Renal cortical epithelial cell (primary cell): ENCODE data around the gene C5orf46. TPM values are rescaled to one million over a fixed set of nuclear protein-coding genes. Genes with fewer than 3 reads are reported as not detected.
"Not testable (repeated sequence)": the region's sequence is repeated elsewhere in the genome, so short reads cannot be mapped to it uniquely, and the experiment has no call there.

Experiments used
- DNase-seq: peaks from one replicate; pipeline ENCODE4 v3.0.0-alpha.2; 2011; ENCODE audit warnings: low read depth
- total RNA-seq: library from RNA; depleted of rRNA; stranded (reverse); fragments of >200 nt; gene quantifications from 2 replicates; pipeline ENCODE4 v1.2.3, GENCODE V29; 2014

Gene C5orf46
- total RNA-seq, 1 donor from 2014 or later = 0.35 TPM

DNA sequence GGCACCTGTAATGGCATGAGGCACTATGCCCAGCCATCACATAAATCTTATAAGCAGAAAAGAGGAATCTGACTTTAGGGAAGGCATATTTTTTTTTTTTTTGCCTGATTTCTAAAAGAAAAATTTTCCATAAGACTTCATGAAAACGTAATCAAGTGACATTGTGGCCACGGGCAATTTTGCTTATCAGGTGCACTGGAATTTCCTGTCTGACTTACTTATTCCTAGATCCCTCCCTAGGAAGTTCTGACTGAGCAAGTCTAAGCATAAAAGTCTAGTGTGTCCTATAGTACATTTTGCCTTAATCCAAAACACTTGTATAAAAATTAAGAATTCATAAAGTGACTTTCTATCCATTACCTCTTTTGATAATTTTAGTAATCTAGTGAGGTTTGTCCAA lies 12.5 kb downstream of the C5orf46 start:
- no peak for DNase-seq

DNA sequence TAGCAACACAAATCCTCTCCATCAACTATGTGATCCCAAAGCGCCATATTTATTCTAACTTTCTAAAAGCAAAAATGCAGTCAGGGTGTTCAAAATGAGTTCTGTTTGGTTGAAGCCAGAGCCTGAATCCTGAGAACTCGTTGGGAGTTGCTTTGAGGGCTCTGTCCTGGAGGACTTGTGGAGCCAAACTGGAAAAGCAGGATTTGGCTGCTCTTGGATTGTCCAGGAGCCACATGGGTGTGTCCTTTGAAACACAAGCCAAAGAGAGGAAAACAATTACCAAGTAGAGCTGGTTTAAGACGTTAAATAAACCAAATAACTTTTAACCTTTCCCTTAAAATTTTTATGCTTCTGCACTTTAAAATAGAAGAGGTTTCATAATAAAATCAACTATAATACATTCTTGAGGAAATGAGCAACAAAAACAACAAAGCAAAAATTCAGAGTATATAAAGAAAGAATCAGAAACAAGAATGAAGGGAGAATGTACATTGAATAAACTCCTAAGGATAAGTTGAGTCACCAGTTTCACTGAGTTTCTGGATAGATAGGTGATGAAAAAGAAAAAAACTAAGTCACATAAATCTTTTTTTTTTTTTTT lies 13.5 kb downstream of the C5orf46 start:
- no peak for DNase-seq

DNA sequence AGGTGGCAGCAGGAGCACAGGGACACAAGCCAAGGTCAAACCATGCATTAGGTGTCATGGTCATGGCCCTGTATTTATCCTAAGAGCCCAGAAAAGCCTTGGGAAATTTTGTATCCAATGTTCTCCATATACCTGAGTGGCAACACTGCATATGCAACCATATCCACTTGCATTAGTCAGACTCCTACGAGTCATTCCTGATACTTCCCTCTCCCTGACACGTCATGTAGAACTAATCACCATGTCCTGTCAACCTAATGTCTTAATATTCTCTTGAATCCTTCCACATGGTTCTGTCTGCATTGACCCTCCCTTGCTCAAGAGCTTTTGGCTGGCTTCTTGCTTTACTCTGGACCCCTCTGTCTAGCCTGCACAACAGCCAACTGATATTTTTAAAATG lies 18.4 kb downstream of the C5orf46 start:
- peak; percentile 33 for DNase-seq

DNA sequence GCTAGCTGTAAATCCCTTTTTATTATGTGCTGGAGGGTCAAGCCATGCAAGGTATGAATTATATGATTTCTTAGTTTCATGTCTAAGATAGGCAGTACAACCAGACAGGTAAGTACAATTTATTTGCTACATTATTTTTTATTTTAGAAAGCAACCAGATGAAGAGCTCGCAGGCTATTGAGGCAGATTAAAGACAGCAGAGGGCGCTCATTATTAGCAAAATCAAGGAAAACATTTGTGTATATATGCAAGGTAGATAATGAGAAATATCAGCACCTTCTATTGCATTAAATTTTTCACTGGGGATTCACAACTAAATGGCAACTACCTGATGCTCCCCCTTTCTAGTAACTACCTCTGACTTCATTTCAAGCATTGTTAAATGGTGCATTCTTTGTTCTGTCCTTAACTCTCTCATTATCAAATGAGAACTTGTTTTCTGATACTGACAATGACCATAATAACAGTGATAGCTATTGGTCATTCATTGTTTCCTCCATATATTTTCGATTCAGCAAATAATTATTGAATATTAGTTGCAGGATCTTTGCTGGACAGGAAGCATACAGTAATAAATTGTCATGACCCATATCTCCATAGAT lies 19.2 kb downstream of the C5orf46 start:
- peak; percentile 52 for DNase-seq

DNA sequence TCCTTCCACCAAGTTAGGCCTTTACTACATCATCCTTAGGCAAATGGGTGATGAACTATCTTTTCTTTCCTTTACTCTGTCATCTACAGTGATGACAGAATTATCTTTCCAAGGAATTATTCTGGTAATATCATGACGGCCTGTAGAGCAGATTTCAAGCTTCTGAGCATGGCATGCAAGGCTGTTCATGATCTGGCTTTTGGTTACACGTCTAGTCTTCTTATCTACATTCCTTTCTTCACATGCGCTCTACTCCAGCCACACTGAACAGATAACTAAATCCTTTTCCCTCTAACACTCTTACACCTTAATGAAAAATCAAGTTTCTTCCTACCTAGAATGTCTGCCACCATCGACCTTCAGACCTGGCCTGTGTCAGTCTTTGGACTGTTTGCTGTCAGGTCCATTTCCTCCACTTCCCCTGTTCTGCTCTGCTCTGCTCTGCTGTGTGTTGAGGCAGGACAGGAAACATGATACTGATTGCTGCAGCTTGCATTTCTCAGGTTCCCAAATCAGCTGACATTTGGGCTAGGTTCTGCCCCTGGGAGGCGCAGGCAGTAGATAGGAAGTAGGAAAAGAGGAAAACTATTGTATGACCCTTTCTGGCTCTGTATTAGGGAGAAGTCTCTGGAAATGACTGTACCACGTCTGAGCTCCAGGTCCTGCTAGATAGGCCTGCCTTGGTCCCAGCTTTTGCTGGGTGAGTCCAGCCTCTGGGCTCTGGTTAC lies 23.6 kb downstream of the C5orf46 start:
- DNase-seq = no peak

DNA sequence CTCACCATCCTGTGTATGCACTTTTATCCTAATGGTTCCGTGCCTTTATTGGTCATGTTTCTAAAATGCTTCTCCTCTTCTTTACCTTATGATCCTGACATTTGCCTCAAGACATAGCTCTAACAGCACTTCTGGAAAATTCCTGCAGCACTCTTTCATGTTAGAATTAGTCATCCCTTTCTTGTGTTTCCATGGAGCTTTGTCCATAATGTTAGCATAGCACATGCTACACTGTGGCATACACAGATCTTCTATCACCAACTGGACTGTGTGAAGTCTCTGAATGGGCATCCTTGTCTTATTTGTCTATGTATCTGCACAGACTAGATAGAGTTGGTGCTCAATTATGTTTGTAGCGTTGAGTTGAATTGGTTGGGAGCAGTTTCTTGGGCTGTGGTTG lies 25.9 kb downstream of the C5orf46 start:
- DNase-seq = no peak

DNA sequence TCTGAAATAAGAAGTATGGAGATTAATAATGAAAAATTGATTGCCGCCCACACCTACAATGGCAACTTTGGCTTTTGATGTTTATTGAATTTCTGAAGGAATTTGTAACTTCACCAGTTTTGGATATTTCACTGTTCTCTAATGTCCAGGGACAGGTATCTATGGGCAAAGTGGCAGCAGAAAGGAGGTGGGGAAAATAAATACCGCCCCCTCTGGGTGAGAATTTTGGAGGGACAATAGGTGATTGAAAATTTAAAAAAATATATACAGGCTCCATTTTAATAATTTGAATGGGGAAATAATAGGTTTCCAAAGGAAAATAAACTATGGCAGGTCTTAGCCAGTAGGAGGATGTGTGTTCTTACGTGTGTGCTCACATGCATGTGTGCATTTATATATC lies 26.6 kb downstream of the C5orf46 start:
- DNase-seq = no peak

DNA sequence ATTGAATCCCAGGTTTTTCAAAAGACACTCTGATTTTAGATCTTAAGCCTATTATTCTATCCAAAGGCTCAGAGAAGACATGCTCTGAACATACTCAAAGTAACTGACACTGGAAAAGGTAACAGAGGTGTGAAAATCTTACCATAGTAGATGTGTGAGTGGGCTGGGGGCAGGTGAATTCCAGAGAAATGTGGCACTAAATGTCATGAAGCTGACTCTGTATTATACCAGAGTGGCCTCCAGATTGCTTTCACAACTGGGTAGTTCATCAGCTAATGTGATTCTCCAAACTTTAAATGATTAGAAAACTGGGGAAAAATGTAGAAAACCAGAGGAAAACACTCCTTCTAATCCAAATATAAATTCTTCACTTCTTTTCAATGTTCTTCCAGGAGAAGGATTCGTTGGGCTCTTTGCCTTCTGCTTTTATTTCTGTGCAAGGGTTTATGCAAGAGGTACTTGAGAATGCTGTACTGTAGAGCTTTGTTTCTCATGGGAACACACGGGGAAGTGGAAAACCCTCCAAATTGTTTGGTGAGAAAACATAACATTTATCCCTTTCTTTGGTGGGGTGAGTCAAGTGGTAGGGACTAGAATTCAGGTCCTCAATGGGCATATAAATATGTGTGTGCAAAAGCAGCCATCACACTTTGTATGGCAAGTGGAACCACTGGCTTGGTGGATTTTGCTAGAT lies 28.1 kb downstream of the C5orf46 start, which contains the start of gene SCGB3A2:
TSS of gene SCGB3A2 (plus strand) at position 646 of the 694 bp plus-strand sequence. CDS start 93 bp downstream, outside the sequence.
- no peak for DNase-seq

DNA sequence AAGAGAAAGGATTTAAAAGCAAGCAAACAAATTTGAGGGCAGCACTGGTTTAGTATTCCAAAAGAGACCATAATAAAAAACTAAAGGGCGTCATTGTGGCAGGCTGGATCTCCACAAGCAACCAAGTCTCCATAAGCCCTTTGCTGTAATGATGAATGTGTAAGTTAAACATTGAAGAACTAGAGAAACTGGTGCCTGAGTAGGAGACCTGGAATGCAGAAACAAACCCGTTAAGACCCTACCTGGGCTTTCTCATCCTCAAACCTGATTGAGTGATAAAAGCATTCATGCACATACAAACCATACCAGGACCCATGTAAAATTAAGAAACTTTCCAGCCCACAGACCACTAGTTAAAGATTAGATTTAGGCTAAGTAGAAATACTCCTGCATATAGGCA lies 29.7 kb downstream of the C5orf46 start:
- DNase-seq = peak; percentile 28

DNA sequence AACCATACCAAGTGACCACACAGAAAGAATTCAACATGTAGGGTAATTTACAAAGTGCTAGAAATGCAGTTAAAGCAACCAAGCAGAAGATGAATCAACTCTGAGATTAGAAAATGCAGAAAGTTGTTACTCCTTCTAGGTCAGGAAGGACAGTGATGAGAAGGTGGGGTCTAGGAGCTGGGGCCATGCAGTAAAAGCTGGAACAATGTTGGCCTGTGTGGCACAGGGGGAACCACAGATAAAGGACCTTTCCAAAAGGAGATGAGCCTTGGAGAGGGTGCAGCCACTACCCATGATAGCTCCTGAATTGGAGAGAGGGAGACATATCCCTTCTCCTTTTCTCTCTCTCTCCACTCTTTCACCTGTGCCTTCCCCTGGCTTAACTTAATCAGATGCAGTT lies 30.2 kb downstream of the C5orf46 start:
- no peak for DNase-seq

DNA sequence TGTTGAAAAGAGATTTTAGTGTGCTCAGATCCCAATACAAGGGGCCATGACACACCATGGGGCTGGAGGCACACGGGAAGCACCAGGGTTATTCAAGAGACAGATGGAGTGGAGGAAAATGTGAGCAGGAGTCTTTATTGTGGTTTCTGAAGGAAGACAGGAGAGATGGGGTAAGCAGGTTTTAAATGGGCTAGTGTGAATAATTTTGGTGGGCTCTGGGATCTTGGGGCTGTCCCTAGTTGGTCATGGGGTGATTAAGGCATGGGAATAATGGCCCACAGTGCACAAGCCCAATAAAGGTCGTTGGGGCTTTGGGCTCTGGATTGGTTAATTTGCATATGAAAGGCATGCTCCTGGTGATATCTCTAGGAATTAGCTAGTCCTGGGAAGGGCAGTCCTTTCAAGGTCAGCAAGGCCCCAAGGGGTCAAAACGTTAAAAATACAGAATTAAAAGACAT lies 31.4 kb downstream of the C5orf46 start:
- no peak for DNase-seq

DNA sequence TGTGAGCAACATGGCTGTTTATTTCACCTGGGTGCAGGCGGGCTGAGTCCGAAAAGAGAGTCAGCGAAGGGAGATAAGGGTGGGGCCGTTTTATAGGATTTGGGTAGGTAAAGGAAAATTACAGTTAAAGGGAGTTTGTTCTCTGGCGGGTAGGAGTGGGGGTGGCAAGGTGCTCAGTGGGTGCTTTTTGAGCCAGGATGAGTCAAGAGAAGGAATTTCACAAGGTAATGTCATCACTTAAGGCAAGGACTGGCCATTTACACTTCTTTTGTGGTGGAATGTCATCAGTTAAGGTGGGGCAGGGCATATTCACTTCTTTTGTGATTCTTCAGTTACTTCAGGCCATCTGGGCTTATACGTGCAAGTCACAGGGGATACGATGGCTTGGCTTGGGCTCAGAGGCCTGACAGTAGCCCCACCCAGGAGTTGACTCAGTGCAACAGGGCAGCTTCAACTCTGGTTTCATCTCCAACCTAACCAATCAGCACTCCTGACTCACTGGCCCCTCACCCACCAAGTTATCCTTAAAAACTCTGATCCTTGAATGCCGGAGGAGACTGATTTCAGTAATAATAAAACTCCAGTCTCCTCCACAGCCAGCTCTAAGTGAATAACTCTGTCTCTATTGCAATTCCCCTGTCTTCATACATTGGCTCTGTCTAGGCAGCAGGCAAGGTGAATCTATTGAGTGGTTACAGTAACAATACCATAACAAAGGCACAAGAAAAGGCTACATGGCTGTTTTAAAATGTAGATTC lies 32.0 kb downstream of the C5orf46 start:
- not testable (repeated sequence) for DNase-seq

DNA sequence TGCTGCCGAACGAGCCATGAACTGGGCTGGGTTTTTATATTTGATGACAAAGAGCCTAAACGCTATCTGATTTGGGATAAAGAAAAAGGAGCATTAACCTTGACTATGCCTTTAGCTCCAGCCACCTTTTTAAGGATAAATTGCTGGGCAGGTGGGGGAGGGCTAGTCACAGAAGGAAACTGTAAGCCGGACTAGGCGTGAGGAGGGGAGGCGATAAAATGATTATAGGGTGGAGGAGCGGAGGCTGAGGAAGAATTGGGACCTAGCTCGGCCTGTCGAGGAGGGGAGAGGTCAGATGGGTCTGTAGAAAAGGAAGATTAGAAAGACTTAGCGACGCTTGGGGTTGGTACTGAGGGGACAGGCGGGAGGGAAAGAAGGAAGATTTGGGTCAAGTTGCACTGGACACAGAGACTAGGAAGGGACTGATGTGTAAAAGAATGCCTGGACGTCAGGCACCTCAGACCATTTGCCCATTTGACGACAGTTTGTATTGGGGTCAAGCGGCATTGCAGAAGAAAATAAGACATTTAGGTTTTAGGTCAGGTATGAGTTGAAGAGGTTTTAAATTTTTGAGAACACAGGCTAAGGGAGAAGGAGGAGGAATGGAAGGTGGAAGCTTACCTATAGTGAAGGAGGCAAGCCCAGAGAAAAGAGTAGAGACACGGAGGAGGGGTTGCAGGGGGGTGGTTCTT lies 33.4 kb downstream of the C5orf46 start:
- not testable (repeated sequence) for DNase-seq

DNA sequence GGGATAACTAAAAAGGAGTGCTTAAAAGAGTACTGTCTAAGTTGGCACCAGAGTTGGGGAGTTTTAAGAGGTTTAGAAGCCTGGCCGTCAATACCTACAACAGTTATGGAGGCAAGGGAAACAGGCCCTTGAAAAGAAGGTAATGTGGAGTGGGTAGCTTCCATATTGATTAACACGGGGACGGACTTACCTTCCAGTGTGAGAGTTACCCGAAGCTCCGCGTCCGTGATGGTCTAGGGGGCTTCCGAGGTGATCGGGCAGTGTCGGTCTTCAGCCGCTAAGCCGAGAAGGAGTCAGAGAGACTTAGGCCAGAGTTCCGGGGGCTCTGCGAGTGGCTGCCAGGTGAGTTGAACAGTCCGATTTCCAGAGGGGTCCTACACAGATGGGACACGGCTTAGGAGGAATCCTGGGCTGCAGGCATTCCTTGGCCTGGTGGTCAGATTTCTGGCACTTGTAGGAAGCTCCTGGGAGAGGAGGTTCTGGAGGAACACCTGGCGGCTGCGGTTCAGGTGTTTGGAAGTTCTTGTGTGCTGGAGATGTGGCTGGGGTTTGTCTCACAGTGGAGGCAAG lies 34.3 kb downstream of the C5orf46 start:
- DNase-seq = not testable (repeated sequence)

DNA sequence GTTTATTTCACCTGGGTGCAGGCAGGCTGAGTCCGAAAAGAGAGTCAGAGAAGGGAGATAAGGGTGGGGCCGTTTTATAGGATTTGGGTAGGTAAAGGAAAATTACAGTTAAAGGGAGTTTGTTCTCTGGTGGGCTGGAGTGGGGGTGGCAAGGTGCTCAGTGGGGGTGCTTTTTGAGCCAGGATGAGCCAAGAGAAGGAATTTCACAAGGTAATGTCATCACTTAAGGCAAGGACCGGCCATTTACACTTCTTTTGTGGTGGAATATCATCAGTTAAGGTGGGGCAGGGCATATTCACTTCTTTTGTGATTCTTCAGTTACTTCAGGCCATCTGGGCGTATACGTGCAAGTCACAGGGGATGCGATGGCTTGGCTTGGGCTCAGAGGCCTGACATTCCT lies 36.4 kb downstream of the C5orf46 start:
- not testable (repeated sequence) for DNase-seq

DNA sequence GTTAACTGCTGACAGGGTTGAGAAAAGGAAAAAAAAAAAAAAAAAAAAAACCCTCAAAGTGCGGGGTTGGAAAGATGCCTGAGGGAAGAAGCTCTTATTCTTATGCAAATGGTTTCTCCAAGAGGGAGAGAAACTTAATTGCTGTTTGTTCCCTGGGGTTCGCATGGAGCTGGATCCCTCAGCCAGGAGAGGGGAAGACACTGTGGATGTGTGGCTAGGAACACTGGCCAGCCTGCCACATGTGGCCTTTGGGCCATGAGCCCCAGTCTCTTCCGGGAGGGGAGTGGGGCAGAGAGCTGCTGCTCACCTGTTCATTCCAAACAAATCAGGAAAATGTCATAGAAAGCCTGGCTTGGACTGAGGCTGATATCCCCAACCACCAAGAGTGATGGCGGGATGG lies 37.2 kb downstream of the C5orf46 start:
- no peak for DNase-seq

DNA sequence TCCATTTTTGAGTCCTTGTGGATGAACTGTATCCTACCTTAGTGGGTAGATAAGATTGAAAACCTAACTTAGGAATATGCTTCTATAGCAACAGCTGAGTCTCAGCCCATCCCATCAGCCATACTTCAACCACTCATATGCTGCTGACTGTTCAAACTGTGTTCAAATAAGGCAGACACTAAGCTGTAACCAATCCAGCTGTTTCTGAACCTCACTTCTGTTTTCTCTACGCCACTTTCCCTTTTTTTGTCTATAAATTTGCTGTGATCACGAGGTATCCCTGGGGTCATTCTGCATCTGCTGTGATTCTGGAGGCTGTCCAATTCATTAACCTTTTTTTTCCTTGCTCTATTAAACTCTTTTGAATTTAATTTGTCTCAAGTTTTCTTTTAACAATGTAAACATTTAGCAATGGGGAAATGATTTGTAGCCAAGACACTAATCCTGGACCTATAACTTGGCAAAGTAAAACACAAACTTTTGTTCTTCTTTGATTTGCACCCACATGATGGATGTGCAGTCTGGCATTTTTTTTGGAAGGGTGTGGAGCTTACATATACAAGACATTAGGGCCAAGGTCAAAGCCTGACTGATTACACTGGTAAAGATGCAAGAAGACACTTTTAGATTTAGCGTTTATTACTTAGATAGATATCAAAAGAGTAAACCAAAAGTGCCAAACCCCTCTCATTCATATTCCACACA lies 42.7 kb downstream of the C5orf46 start:
- no peak for DNase-seq

DNA sequence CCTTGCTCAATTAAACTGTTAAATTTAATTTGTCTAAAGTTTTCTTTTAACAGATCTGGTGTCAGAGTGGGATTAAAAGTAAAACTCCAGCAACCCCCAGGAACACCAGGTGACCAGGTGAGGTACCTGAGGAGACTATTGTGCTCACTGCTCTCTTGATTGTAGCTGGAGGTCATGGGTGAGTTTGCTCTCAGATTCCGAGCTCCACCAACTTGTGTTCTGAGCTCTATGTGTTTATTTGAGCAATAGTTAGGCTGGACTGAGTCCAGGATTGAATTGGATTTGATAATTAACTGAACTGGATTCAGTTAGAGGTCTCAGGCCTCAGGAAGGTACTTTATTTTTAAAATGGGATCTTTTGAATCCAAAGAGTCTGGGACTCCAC lies 45.7 kb downstream of the C5orf46 start:
- DNase-seq = peak; percentile 6

DNA sequence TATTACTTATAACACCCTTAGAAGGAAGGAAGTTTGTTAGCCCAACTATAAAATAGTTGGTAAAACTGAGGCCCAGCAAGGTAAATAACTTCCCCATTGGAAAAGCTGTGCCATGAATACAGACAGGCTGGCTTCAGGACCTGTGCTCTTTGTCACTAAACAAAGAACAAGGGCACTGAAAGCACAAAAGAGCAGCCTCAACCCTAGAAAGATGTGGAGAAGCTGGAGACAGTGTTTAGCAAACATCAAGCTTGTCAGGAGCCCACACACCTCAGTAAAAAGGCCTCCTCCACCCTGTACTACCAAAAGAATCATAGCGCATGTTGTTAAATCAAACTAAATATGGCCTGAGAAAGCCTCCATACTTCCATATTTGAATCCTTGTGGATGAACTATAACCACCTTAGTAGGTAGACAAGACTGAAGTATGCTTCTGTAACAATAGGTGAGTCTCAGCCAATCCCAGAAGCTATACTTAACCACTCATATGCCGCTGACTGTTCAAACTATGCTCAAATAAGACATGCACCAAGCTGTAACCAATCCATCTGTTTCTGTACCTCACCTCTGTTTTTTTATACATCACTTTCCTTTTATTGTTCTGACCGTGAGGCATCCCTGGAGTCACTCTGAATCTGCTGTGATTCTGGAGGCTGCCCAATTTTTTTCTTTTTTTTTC lies 46.2 kb downstream of the C5orf46 start:
- DNase-seq = no peak

DNA sequence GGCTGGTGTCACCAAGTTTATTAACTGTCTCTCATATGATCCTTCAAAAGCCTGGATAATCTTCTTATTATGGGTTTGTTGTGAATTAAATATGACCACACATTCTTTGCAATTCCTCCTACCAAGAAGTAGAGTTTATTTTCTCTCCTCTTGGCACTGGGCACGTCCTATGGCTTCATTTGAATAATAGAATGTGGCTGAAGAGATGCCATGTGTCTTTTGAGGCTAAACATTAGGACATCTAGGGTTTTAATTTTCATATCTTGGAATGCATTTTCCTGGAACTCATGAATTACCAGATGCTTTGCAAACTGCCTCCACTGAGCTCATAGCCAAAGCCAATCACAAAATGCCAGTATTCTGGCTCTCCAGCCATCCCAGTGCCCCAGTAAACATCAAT lies 47.8 kb downstream of the C5orf46 start:
- DNase-seq = no peak
